Measurements from ENCODE around the gene PTPRG.
"Not testable (repeated sequence)": the region's sequence is repeated elsewhere in the genome, so short reads cannot be mapped to it uniquely, and the experiment has no call there.

Gene PTPRG

GRCh38 chr3:61688307-61688984, 127.1 kb downstream of the PTPRG start:
- DNase-seq: no peak

DNA sequence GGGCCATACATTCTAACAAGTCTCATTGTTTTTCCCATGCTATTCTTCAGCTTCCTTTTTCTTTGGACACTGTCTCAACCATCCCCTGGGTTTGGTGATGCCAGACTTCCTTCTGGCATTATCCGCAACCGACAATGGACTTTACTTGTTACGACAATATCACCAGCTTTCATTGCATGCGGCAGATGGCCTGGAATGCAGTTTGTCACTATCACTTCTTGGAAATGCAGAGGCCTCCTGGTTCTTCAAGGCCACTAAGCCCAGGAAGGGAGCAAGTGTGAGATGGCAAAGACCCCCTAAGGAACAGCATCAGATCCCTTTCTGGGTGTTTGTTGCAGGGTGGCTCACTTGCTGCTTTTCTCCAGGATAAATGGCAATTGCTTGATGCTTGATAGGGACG, 128.6 kb downstream of the PTPRG start:
- no peak for DNase-seq

DNA sequence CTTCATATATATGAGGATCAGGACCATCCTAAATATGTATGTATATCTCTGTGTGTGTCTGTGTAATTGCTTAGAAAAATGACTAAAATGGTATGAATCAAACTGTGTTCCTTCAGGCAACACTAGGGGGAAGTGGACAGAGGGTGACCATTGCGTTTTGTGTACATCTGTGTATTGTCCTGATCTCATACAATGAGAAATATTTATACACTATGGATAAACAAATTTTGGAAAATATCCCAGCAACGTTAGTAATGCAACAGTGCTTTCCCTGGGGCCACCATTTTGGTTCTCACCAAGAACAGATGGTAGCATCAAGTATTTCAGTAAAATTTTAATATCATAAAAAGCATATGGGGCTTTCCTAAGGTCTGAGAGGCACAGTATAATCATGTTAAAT, 130.1 kb downstream of the PTPRG start:
- DNase-seq: no peak

- no peak for DNase-seq
Measured at GRCh38 chr3:61697301-61697700, 135.9 kb downstream of the PTPRG start.

DNA sequence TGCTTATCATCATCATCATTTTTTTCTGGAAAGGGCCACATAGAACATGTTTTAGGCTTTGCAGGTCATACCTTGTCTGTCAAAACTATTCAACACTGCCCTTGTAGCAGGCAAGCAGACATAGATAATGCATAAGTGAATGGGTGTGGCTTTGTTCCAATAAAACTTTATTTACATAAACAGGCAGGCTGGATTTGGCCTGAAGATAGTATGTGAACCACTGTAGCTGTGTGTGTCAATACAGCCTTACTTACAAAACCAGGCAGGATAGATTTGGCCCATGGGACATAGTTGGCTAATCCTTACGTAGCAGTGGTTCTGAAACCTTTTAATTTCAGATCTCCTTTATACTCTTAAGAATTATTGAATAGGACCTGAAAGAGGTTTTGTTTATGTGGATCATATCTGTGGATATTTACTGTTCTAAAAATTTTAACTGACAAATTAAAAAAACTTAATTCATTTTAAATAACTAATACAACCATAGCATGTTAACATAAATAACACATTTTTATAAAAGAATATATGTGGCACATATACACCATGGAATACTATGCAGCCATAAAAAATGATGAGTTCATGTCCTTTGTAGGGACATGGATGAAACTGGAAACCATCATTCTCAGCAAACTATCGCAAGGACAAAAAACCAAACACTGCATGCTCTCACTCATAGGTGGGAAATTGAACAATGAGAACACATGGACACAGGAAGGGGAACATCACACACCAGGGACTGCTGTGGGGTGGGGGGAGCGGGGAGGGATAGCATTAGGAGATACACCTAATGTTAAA, 137.1 kb downstream of the PTPRG start:
- DNase-seq: not testable (repeated sequence)

GRCh38 chr3:61699622-61700021, 138.3 kb downstream of the PTPRG start:
- DNase-seq: no peak

DNA sequence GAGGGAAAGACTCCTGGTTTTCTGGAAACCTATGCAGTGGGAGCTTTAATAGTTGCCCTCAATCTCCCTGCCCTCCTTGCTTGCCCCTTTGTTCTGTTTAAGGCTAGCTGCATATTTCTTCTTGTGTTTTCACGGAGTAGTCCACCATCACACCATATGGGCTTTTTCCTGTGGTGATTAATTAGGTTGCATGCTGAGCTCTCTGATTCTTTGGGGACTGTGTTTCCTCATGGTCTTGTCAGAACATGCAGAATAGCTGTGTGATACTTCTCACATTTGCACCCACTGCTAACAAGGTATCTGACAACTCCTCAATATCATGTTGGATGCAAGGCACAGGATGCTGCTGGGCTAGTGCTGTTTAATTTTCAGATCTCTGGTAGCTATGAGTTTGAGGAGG, 139.6 kb downstream of the PTPRG start:
- DNase-seq: no peak

DNA sequence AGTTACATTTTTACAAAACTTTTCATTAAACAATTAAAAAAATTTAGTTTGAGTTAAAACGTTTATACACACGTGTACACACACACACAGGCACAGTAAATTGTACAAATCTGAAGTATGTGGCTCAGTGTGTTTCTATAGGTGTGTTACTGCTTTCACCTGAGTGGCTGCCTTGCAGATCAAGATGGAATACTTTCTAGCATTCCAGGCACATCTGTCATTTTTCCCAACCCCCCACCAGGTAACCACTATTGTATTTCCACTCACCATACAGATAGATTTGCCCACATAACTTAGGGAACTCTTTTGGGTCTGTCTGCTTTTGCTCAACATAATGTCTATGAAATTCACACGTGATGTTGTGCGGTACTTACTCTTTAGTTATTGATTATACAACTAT, 141.1 kb downstream of the PTPRG start:
- DNase-seq: no peak

- DNase-seq: no peak
Measured at GRCh38 chr3:61704807-61705206, 143.4 kb downstream of the PTPRG start.

GRCh38 chr3:61707492-61707891, 146.1 kb downstream of the PTPRG start:
- DNase-seq: no peak

- DNase-seq: not testable (repeated sequence)
Measured at GRCh38 chr3:61710920-61711319, 149.5 kb downstream of the PTPRG start.

- DNase-seq: no peak
Measured at GRCh38 chr3:61714225-61714624, 152.9 kb downstream of the PTPRG start.

GRCh38 chr3:61715886-61716527, 154.6 kb downstream of the PTPRG start:
- peak; percentile 29 for DNase-seq

DNA sequence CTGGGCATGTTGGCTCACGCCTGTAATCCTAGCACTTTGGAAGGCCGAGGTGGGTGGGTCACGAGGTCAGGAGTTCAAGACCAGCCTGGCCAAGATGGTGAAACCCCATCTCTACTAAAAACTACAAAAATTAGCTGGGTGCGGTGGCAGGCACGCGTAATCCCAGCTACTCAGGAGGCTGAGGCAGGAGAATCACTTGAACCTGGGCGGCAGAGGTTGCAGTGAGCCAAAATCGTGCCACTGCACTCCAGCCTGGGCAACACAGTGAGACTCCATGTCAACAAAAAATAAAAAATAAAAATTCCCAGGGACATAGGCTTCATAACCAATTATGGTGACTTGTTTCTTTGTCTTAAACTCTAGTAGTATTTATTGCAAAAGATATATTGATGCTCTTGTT, 155.3 kb downstream of the PTPRG start:
- DNase-seq: not testable (repeated sequence)

GRCh38 chr3:61718565-61718964, 157.2 kb downstream of the PTPRG start:
- no peak for DNase-seq

GRCh38 chr3:61719278-61719977, 158.1 kb downstream of the PTPRG start:
- DNase-seq: no peak

DNA sequence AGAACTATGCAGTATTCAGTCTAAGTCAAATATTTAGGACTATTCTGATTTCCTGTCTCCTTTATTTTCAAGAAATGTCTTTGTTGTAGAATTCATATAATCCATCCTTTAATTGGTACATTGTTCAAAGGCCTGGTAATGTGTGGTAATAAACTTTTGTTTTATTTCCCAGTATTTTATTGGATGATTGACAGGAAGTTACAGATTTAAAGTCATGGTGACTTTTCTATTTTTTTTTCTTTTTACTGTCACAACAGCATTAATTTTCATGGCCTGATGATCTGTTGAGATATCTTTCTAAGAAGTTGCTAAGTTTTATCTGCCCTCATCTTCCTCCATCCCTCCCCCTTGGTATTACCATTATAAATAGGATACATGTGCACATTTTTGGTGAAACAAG, 161.7 kb downstream of the PTPRG start:
- DNase-seq: no peak

DNA sequence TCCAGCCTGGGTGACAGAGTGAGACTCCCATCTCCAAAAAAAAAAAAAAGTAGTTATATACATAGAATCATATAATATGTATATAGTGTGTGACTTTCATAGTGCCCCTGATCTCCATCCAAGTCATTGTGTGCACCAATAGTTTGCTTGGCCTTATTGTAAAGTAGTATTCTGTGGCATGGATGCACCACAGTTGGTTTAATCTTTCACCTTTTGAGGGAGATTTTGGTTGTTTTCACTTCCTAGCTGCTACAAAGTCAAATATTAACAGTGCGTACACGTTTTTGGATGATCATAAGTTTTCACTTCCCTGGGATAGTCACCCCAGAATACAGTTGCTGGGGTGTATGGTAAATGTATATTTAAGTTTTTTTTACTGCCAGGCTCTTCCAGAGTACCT, 162.8 kb downstream of the PTPRG start:
- DNase-seq: no peak

DNA sequence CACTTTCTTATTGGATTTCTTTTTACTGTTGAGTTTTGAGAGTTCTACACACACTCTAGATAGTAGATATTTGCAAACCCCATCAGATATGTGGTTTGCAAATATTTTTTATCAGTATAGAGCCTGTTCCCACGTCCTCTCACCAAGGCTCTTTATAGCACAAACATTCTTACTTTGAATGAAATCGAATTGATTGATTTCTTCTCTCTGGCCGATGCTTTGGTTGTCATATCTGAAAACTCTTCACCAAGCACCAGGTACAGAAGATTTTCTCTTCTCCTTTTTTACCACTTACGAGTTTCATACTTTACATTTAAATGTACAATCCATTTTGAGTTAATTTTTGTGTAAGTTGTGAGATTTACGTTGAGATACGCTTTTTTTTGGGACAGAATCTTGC, 163.4 kb downstream of the PTPRG start:
- DNase-seq: no peak

GRCh38 chr3:61725851-61726333, 164.5 kb downstream of the PTPRG start:
- no peak for DNase-seq

- no peak for DNase-seq
Measured at GRCh38 chr3:61727435-61727834, 166.1 kb downstream of the PTPRG start.

GRCh38 chr3:61729038-61729634, 167.8 kb downstream of the PTPRG start:
- DNase-seq: no peak

DNA sequence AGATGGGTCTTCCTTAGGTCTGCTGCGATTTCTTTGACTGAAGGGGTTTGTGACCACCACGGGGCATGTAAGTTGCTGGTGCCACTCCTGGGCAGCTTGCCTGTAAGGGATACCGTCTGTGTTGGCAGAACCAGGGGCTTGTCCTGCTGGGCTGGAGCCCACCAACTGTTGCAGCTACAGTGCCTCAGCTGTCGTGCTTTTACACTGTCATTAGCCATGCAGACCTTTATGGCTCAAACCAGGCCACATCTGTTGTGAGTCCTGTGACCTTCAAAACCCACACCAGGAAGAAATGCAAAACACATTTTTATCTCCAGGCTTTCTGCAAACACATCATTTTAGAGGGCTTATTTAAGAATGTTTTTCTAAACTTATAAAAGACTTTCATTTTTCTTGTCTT, 168.7 kb downstream of the PTPRG start:
- DNase-seq: no peak

Data from NCI-H187 treated with DMSO at 0.1 percent for 48 hours (cell line).